DOHH2 (cell line): Measurements from ENCODE around the gene UVRAG.

Experiments
- H3F3A ChIP-seq: fragments of 200-600 bp; sonication (generic), shearing (Covaris generic); 2 replicates; pipeline ENCODE4 v1.6.0; 2016; ENCODE audit warnings: antibody characterized with exemption, mild to moderate bottlenecking; ENCODE audit not compliant: control insufficient read depth, insufficient read depth
- H3K27ac ChIP-seq: fragments of 200-600 bp; sonication (generic); 2 replicates; pipeline ENCODE4 v1.5.1; 2014; ENCODE audit warnings: low read depth, mild to moderate bottlenecking, low read length, moderate library complexity
- H3K27me3 ChIP-seq: fragments of 200-600 bp; sonication (generic); 2 replicates; pipeline ENCODE4 v1.6.1; 2014; ENCODE audit warnings: mild to moderate bottlenecking, low read length, mixed read lengths; ENCODE audit not compliant: control insufficient read depth
- H3K36me3 ChIP-seq: fragments of 200-600 bp; sonication (generic); 2 replicates; pipeline ENCODE4 v1.6.1; 2014; ENCODE audit warnings: mild to moderate bottlenecking, low read length, moderate library complexity, mixed read lengths; ENCODE audit not compliant: control insufficient read depth
- H3K4me1 ChIP-seq: fragments of 200-600 bp; sonication (generic); 2 replicates; pipeline ENCODE4 v1.6.1; 2014; ENCODE audit warnings: mild to moderate bottlenecking, low read length, mixed read lengths; ENCODE audit not compliant: control insufficient read depth
- H3K4me2 ChIP-seq: fragments of 200-600 bp; sonication (generic); 2 replicates; pipeline ENCODE4 v1.6.0; 2014; ENCODE audit warnings: mild to moderate bottlenecking, low read length, moderate library complexity
- H3K4me3 ChIP-seq: fragments of 200-600 bp; sonication (generic); 2 replicates; pipeline ENCODE4 v1.5.1; 2014; ENCODE audit warnings: mild to moderate bottlenecking, low read length, mixed read lengths
- H3K79me2 ChIP-seq: fragments of 200-600 bp; sonication (generic); 2 replicates; pipeline ENCODE4 v1.6.1; 2014; ENCODE audit warnings: mild to moderate bottlenecking, low read length, mixed read lengths; ENCODE audit not compliant: control insufficient read depth
- H3K9me2 ChIP-seq: fragments of 200-600 bp; sonication (generic); replicated peaks from 2 replicates; pipeline ENCODE4 v1.6.1; 2014; ENCODE audit warnings: mild to moderate bottlenecking, low read length, mixed read lengths; ENCODE audit not compliant: control insufficient read depth
- H3K9me3 ChIP-seq: fragments of 200-600 bp; sonication (generic); 2 replicates; pipeline ENCODE4 v1.6.1; 2014; ENCODE audit warnings: antibody characterized with exemption, low read length, mixed read lengths; ENCODE audit not compliant: control insufficient read depth, insufficient read depth
- H4K20me1 ChIP-seq: fragments of 200-600 bp; sonication (generic); 2 replicates; pipeline ENCODE4 v1.6.0; 2014; ENCODE audit warnings: low read depth, mild to moderate bottlenecking, antibody characterized with exemption, low read length, moderate library complexity; ENCODE audit not compliant: control insufficient read depth, insufficient read depth
- CTCF ChIP-seq: fragments of 200-600 bp; sonication (generic); IDR thresholded peaks from one replicate; pipeline ENCODE4 v1.5.1; 2014; ENCODE audit warnings: antibody characterized with exemption, mild to moderate bottlenecking, low read depth, low read length; ENCODE audit not compliant: poor library complexity, severe bottlenecking
- EZH2phosphoT487 ChIP-seq: fragments of 200-600 bp; sonication (generic); IDR thresholded peaks from 2 replicates; pipeline ENCODE4 v1.6.1; 2017; ENCODE audit warnings: borderline replicate concordance, mild to moderate bottlenecking, antibody characterized with exemption, low read length, moderate library complexity, mixed read lengths

Gene UVRAG

DNA sequence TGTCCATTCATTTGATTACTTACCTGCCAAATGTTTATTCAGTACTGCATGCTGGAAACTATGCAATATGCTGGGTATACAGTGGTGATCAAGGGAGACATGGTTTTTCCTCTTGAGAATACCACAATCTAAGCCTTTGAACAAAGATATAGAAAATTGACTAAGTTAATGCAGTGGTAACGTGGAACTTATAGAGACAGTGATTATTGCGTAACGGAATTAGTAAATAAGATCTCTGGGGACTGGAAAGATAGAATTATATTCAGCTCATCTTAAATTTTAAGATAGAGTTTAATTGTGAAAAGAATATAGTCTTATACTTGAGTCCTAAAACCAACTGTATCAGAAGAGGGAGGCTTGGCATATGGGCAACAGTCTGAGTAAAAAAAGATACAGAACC lies 129.5 kb downstream of the UVRAG start:
- peaks cover 14% of the 10 kb centered on the region for H3F3A ChIP-seq
- H3K36me3 ChIP-seq: peaks cover 38% of the 10 kb centered on the region
- no peak overlapping the region for H3K4me3 ChIP-seq
- H3K79me2 ChIP-seq: peaks cover 97% of the 10 kb centered on the region
- H3K27ac ChIP-seq: no peak overlapping the region
- H3K9me3 ChIP-seq: no peaks in the 10 kb centered on the region
- peaks cover 57% of the 10 kb centered on the region for H3K4me1 ChIP-seq
- H3K4me2 ChIP-seq: no peak overlapping the region
- no peaks in the 10 kb centered on the region for H3K9me2 ChIP-seq
- H4K20me1 ChIP-seq: peaks cover 9% of the 10 kb centered on the region; the same call in 1 of the 2 replicates
- TF ChIP-seq CTCF: no peak
- H3K27me3 ChIP-seq: no peaks in the 10 kb centered on the region

DNA sequence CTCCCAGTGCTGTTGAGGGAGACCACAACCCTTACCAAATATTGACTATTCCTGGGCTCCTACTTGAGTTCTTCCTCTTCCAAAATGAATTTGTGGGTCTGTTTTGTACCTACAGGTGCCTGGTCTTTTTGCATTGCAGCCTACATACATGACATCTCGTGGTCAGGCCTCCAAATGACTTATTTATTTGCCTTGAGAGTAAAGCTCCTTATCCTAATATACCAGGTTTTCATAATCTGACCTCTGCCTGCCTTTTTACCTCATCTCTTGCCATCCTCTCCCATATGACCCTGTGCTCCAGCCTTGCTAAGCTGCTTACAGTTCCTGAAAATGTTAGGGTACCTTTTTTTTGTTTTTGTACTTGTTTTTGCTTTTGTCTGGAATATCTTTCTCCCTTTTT lies 130.4 kb downstream of the UVRAG start:
- peaks cover 52% of the 10 kb centered on the region for H3K4me1 ChIP-seq
- TF ChIP-seq CTCF (no peak), EZH2phosphoT487 (no peak)
- no peak overlapping the region for H3K27ac ChIP-seq
- no peaks in the 10 kb centered on the region for H3K9me2 ChIP-seq
- H3K27me3 ChIP-seq: no peaks in the 10 kb centered on the region
- peaks cover 12% of the 10 kb centered on the region; the same call in 1 of the 2 replicates for H4K20me1 ChIP-seq
- H3K4me3 ChIP-seq: no peak overlapping the region
- peaks cover 14% of the 10 kb centered on the region for H3F3A ChIP-seq
- no peak overlapping the region for H3K4me2 ChIP-seq
- H3K36me3 ChIP-seq: peaks cover 41% of the 10 kb centered on the region
- H3K79me2 ChIP-seq: peaks cover 98% of the 10 kb centered on the region
- H3K9me3 ChIP-seq: no peaks in the 10 kb centered on the region

DNA sequence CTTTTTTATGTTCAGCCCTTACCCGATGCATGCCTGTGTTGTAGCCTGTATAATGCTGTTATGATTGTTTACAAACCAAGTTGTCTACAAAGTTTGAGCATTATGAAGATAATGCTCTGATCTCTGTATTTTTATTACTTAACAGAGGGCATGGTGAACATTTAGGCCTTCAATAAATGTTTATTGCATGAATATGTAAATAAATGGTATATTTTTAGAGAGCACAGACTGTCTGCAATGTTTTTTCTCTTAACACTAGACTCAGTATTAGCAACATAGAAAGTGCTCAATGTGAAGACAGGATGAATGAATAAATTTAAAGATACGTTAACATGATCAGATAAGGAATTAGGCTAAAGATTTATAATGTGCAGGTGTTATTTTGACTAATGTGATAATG lies 130.9 kb downstream of the UVRAG start:
- H3K27ac ChIP-seq: no peak overlapping the region
- H3K9me2 ChIP-seq: no peaks in the 10 kb centered on the region

More for the DNA sequence above, 130.9 kb downstream of the UVRAG start:
- Histone ChIP-seq H4K20me1 (peaks cover 12% of the 10 kb centered on the region; the same call in 1 of the 2 replicates), H3K27me3 (no peaks in the 10 kb centered on the region), H3K4me2 (no peak overlapping the region), H3K36me3 (peaks cover 38% of the 10 kb centered on the region), H3K4me3 (no peak overlapping the region), H3F3A (peaks cover 11% of the 10 kb centered on the region), H3K4me1 (peaks cover 48% of the 10 kb centered on the region), H3K9me3 (no peaks in the 10 kb centered on the region), H3K79me2 (peaks cover 98% of the 10 kb centered on the region)
- TF ChIP-seq CTCF (no peak), EZH2phosphoT487 (no peak)
